Neural progenitor cell (in vitro differentiated cells): ENCODE results near the gene TWF1. TPM values are rescaled to one million over a fixed set of nuclear protein-coding genes. Genes with fewer than 3 reads are reported as not detected.

Source experiments
- DNase-seq: peaks from one replicate; pipeline ENCODE4 v3.0.0-alpha.2; 2016; ENCODE audit warnings: low spot score
- H2AFZ ChIP-seq: fragments of 200-600 bp; sonication (generic); replicated peaks from 2 replicates; pipeline ENCODE4 v1.6.1; 2016; ENCODE audit warnings: antibody characterized with exemption
- H3F3A ChIP-seq: fragments of 200-600 bp; sonication (generic); 2 replicates; pipeline ENCODE4 v1.6.1; 2016; ENCODE audit warnings: antibody characterized with exemption, low read depth
- H3K27ac ChIP-seq: fragments of 200-600 bp; sonication (generic); 2 replicates; pipeline ENCODE4 v1.5.1; 2016; ENCODE audit warnings: mild to moderate bottlenecking
- H3K27me3 ChIP-seq: fragments of 200-600 bp; sonication (generic); 2 replicates; pipeline ENCODE4 v1.6.1; 2016; ENCODE audit warnings: mild to moderate bottlenecking, moderate library complexity
- H3K36me3 ChIP-seq: fragments of 200-600 bp; sonication (generic); 2 replicates; pipeline ENCODE4 v1.5.1; 2016
- H3K4me1 ChIP-seq: fragments of 200-600 bp; sonication (generic); 2 replicates; pipeline ENCODE4 v1.6.1; 2016; ENCODE audit warnings: mixed run types
- H3K4me2 ChIP-seq: fragments of 200-600 bp; sonication (generic); 2 replicates; pipeline ENCODE4 v1.6.1; 2016
- H3K4me3 ChIP-seq: fragments of 200-600 bp; sonication (generic); 2 replicates; pipeline ENCODE4 v1.5.1; 2016
- H3K79me2 ChIP-seq: fragments of 200-600 bp; sonication (generic); 2 replicates; pipeline ENCODE4 v1.6.1; 2016; ENCODE audit warnings: low read depth
- H3K9ac ChIP-seq: fragments of 200-600 bp; sonication (generic); 2 replicates; pipeline ENCODE4 v1.6.1; 2016
- H3K9me3 ChIP-seq: fragments of 200-600 bp; sonication (generic); 2 replicates; pipeline ENCODE4 v1.5.1; 2016; ENCODE audit warnings: low read depth
- H4K20me1 ChIP-seq: fragments of 200-600 bp; sonication (generic); 2 replicates; pipeline ENCODE4 v1.6.1; 2016; ENCODE audit warnings: low read depth
- H3K27ac Mint-ChIP-seq: 3 replicates; pipeline ENCODE4 v1.8.0; 2021; ENCODE audit warnings: mixed read lengths
- H3K27me3 Mint-ChIP-seq: 2 replicates; pipeline ENCODE4 v1.8.0; 2022; ENCODE audit warnings: low read depth, mild to moderate bottlenecking, inconsistent platforms, moderate library complexity, mixed read lengths; ENCODE audit not compliant: insufficient read depth
- H3K36me3 Mint-ChIP-seq: 3 replicates; pipeline ENCODE4 v1.8.0; 2021; ENCODE audit warnings: mixed read lengths
- H3K4me1 Mint-ChIP-seq: 3 replicates; pipeline ENCODE4 v1.8.0; 2021; ENCODE audit warnings: mixed read lengths
- H3K4me3 Mint-ChIP-seq: 3 replicates; pipeline ENCODE4 v1.8.0; 2021; ENCODE audit warnings: mild to moderate bottlenecking, moderate library complexity, mixed read lengths
- H3K9me3 Mint-ChIP-seq: 3 replicates; pipeline ENCODE4 v1.8.0; 2020; ENCODE audit warnings: mixed read lengths
- EZH2 ChIP-seq: fragments of 200-600 bp; sonication (generic); IDR thresholded peaks from 2 replicates; pipeline ENCODE4 v1.6.1; 2017; ENCODE audit warnings: antibody characterized with exemption, mild to moderate bottlenecking, moderate library complexity
- EZH2phosphoT487 ChIP-seq: fragments of 200-600 bp; sonication (generic); IDR thresholded peaks from 2 replicates; pipeline ENCODE4 v1.6.1; 2017; ENCODE audit warnings: antibody characterized with exemption
- total RNA-seq: library from RNA; depleted of rRNA; stranded (reverse); fragments of >200 nt; gene quantifications from 2 replicates; pipeline ENCODE4 v1.2.3, GENCODE V29; 2015; ENCODE audit warnings: low replicate concordance
- TF ChIP-seq, protein P1 (sequence below): fragments of 200-600 bp; sonication (generic); IDR thresholded peaks from 2 replicates; pipeline ENCODE4 v1.5.1; 2017; ENCODE audit warnings: antibody characterized with exemption, mild to moderate bottlenecking

The TWF1 gene
- total RNA-seq, 1 donor from 2014 or later: 69.2 TPM

DNA sequence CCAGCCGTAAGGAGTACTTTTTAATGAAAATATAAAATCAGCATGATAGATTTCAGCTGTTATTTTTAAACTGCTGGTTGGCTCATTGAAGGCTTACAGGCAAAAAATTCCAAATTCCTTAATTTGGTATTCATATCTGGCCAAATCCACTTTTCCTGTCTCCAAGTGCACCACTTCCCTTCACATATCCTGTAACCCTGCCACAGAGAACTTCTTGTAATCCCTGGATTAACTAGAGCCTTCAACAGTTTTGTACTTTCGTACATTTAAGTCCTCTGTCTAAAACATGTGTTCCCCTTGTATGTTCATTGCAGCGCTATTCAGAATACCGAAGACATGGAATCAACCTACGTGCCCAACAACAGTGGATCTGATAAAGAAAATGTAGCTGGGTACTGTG lies 57.1 kb downstream of the TWF1 start:
- Mint-ChIP-seq H3K36me3 (peaks cover 5% of the 10 kb centered on the region), H3K9me3 (no peaks in the 10 kb centered on the region), H3K4me1 (no peaks in the 10 kb centered on the region), H3K4me3 (no peak overlapping the region), H3K27ac (no peak overlapping the region), H3K27me3 (no peaks in the 10 kb centered on the region)
- Histone ChIP-seq H3K36me3 (peaks cover 2% of the 10 kb centered on the region), H3K9ac (no peak overlapping the region), H3K9me3 (no peaks in the 10 kb centered on the region), H3K27me3 (no peaks in the 10 kb centered on the region), H4K20me1 (no peaks in the 10 kb centered on the region), H3K4me2 (no peak overlapping the region), H2AFZ (no peak overlapping the region), H3K27ac (no peak overlapping the region), H3K4me3 (no peak overlapping the region), H3F3A (no peaks in the 10 kb centered on the region), H3K4me1 (peaks cover 4% of the 10 kb centered on the region), H3K79me2 (peaks cover 5% of the 10 kb centered on the region)
- no peak for DNase-seq
- TF ChIP-seq EZH2phosphoT487: no peak
- TF ChIP-seq EZH2: no peak

DNA sequence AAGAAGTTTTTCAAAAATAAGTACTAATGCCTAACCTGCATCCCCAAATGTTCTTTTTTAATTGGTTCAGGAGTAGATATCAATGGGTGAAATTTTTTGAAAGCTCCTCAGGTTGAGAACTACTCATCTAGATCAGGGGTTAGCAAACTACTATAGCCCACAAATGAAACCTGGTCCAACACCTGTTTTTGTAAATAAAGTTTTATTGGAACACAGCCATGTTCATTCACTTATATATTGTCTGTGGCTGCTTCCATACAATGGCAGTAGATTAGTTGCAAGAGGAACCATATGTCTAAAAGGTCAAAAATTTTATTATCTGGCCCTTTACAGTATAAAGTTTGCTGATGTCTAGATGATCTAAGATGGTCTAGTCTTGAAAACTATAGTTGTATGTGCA lies 61.3 kb downstream of the TWF1 start:
- TF ChIP-seq, protein P1, sequence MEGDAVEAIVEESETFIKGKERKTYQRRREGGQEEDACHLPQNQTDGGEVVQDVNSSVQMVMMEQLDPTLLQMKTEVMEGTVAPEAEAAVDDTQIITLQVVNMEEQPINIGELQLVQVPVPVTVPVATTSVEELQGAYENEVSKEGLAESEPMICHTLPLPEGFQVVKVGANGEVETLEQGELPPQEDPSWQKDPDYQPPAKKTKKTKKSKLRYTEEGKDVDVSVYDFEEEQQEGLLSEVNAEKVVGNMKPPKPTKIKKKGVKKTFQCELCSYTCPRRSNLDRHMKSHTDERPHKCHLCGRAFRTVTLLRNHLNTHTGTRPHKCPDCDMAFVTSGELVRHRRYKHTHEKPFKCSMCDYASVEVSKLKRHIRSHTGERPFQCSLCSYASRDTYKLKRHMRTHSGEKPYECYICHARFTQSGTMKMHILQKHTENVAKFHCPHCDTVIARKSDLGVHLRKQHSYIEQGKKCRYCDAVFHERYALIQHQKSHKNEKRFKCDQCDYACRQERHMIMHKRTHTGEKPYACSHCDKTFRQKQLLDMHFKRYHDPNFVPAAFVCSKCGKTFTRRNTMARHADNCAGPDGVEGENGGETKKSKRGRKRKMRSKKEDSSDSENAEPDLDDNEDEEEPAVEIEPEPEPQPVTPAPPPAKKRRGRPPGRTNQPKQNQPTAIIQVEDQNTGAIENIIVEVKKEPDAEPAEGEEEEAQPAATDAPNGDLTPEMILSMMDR: no peak
- TF ChIP-seq EZH2: no peak
- no peak for TF ChIP-seq EZH2phosphoT487
- peaks cover 12% of the 10 kb centered on the region for H3K36me3 ChIP-seq
- H3K79me2 ChIP-seq: no peaks in the 10 kb centered on the region
- H3F3A ChIP-seq: no peaks in the 10 kb centered on the region
- H3K27me3 Mint-ChIP-seq: no peaks in the 10 kb centered on the region
- no peak overlapping the region for H3K4me3 Mint-ChIP-seq
- peaks cover 5% of the 10 kb centered on the region for H3K36me3 Mint-ChIP-seq
- no peaks in the 10 kb centered on the region for H3K9me3 ChIP-seq
- H3K9ac ChIP-seq: no peak overlapping the region
- DNase-seq: no peak
- no peak overlapping the region for H3K27ac Mint-ChIP-seq
- no peaks in the 10 kb centered on the region for H3K4me1 Mint-ChIP-seq
- H2AFZ ChIP-seq: no peak overlapping the region
- no peak overlapping the region for H3K4me3 ChIP-seq
- H3K27ac ChIP-seq: no peak overlapping the region
- H4K20me1 ChIP-seq: no peaks in the 10 kb centered on the region
- no peaks in the 10 kb centered on the region for H3K4me1 ChIP-seq
- H3K9me3 Mint-ChIP-seq: no peaks in the 10 kb centered on the region
- H3K27me3 ChIP-seq: no peaks in the 10 kb centered on the region
- H3K4me2 ChIP-seq: no peak overlapping the region

Other genes with a start within 250 kb of the TWF1 start
- gene PUS7L, start 47.5 kb downstream of the TWF1 start, total RNA-seq: 23.4 and 42.6 TPM in 2 replicates
- gene IRAK4, start 47.4 kb downstream of the TWF1 start, total RNA-seq: 9.9 and 23.6 TPM in 2 replicates
- gene TMEM117, start 29.8 kb upstream of the TWF1 start, total RNA-seq: 1.6 TPM in 1 of 2 replicates, not detected in the other